Mammary epithelial cell (primary cell): ENCODE results near the gene RAB4A.

Experiments
- EZH2 ChIP-seq: IDR thresholded peaks from 2 replicates; pipeline ENCODE4 v1.6.1; 2012; ENCODE audit warnings: low read length, inconsistent platforms, borderline replicate concordance
- TF ChIP-seq, protein P1 (sequence below), 2 donors: IDR thresholded peaks in 1 of 2; conservative IDR thresholded peaks in 1 of 2; 2 replicates each; pipeline ENCODE4 v1.5.1; 2011 to 2012; ENCODE audit warnings: inconsistent platforms in 2 of 2, low read length in 2 of 2, mild to moderate bottlenecking in 2 of 2, control low read depth in 1 of 2, low read depth in 1 of 2; ENCODE audit not compliant: insufficient read depth in 1 of 2; ENCODE audit errors: extremely low read depth in 1 of 2

GRCh38 chr1:229226796-229227195 is 44.1 kb upstream of the RAB4A start:
- TF ChIP-seq, protein P1, sequence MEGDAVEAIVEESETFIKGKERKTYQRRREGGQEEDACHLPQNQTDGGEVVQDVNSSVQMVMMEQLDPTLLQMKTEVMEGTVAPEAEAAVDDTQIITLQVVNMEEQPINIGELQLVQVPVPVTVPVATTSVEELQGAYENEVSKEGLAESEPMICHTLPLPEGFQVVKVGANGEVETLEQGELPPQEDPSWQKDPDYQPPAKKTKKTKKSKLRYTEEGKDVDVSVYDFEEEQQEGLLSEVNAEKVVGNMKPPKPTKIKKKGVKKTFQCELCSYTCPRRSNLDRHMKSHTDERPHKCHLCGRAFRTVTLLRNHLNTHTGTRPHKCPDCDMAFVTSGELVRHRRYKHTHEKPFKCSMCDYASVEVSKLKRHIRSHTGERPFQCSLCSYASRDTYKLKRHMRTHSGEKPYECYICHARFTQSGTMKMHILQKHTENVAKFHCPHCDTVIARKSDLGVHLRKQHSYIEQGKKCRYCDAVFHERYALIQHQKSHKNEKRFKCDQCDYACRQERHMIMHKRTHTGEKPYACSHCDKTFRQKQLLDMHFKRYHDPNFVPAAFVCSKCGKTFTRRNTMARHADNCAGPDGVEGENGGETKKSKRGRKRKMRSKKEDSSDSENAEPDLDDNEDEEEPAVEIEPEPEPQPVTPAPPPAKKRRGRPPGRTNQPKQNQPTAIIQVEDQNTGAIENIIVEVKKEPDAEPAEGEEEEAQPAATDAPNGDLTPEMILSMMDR (conservative IDR thresholded peaks at IDR 0.05 in 1 of 2, IDR thresholded peaks at IDR 0.05 in 1 of 2; ENCODE audit: extremely low read depth in 1 of 2, insufficient read depth in 1 of 2, low read depth in 1 of 2, low read length in 2 of 2) = no peak
- no peak for TF ChIP-seq EZH2
